ENCODE measurements around the gene AKNAD1.

The AKNAD1 gene

GRCh38 chr1:108832929-108833328 lies 24.0 kb downstream of the AKNAD1 start:
- Histone ChIP-seq H3K9ac (ENCODE audit: low read length) (no peak overlapping the region), H3K4me2 (ENCODE audit: low read depth, low read length) (no peak overlapping the region), H4K20me1 (ENCODE audit: insufficient read depth, low read length) (no peaks in the 10 kb centered on the region), H3F3A (ENCODE audit: insufficient read depth, low read length) (no peaks in the 10 kb centered on the region), H3K9me3 (replicated peaks; ENCODE audit: insufficient read depth, low read length) (no peaks in the 10 kb centered on the region), H3K27ac (ENCODE audit: low read length) (no peak overlapping the region), H3K4me1 (ENCODE audit: low read length) (no peaks in the 10 kb centered on the region), H2AFZ (ENCODE audit: low read length) (no peak overlapping the region), H3K27me3 (replicated peaks; ENCODE audit: insufficient read depth, low read length) (no peaks in the 10 kb centered on the region), H3K4me3 (ENCODE audit: low read length) (no peak overlapping the region), H3K36me3 (replicated peaks; ENCODE audit: insufficient read depth, low read length) (no peaks in the 10 kb centered on the region), H3K79me2 (ENCODE audit: low read length) (no peaks in the 10 kb centered on the region), H3K9me2 (replicated peaks; ENCODE audit: insufficient read depth, low read length) (no peaks in the 10 kb centered on the region)
- DNase-seq: no peak
- TF ChIP-seq EZH2phosphoT487 (IDR thresholded peaks at IDR 0.05; ENCODE audit: low read length) (no peak), EZH2 (optimal IDR thresholded peaks at IDR 0.05; ENCODE audit: low read depth, low read length) (no peak), CTCF (IDR thresholded peaks at IDR 0.05; ENCODE audit: low read length) (no peak)

GRCh38 chr1:108831225-108831624 lies 25.7 kb downstream of the AKNAD1 start:
- Histone ChIP-seq H3K9ac (ENCODE audit: low read length) (no peak overlapping the region), H3K27me3 (replicated peaks; ENCODE audit: insufficient read depth, low read length) (no peaks in the 10 kb centered on the region), H2AFZ (ENCODE audit: low read length) (no peak overlapping the region), H3K4me3 (ENCODE audit: low read length) (no peak overlapping the region), H3K36me3 (replicated peaks; ENCODE audit: insufficient read depth, low read length) (no peaks in the 10 kb centered on the region), H3K9me2 (replicated peaks; ENCODE audit: insufficient read depth, low read length) (no peaks in the 10 kb centered on the region), H3K4me1 (ENCODE audit: low read length) (no peaks in the 10 kb centered on the region), H3K27ac (ENCODE audit: low read length) (no peak overlapping the region), H3K9me3 (replicated peaks; ENCODE audit: insufficient read depth, low read length) (no peaks in the 10 kb centered on the region), H3K79me2 (ENCODE audit: low read length) (no peaks in the 10 kb centered on the region), H3K4me2 (ENCODE audit: low read depth, low read length) (no peak overlapping the region), H4K20me1 (ENCODE audit: insufficient read depth, low read length) (no peaks in the 10 kb centered on the region), H3F3A (ENCODE audit: insufficient read depth, low read length) (no peaks in the 10 kb centered on the region)
- TF ChIP-seq CTCF (IDR thresholded peaks at IDR 0.05; ENCODE audit: low read length): no peak
- DNase-seq: no peak

GRCh38 chr1:108830119-108831008 lies 26.5 kb downstream of the AKNAD1 start:
- Histone ChIP-seq H3K27me3 (replicated peaks; ENCODE audit: insufficient read depth, low read length) (no peaks in the 10 kb centered on the region), H2AFZ (ENCODE audit: low read length) (no peak overlapping the region), H3K9me3 (replicated peaks; ENCODE audit: insufficient read depth, low read length) (no peaks in the 10 kb centered on the region), H4K20me1 (ENCODE audit: insufficient read depth, low read length) (no peaks in the 10 kb centered on the region), H3K79me2 (ENCODE audit: low read length) (no peaks in the 10 kb centered on the region), H3K27ac (ENCODE audit: low read length) (no peak overlapping the region), H3K9me2 (replicated peaks; ENCODE audit: insufficient read depth, low read length) (no peaks in the 10 kb centered on the region), H3K4me1 (ENCODE audit: low read length) (no peaks in the 10 kb centered on the region), H3K4me2 (ENCODE audit: low read depth, low read length) (no peak overlapping the region), H3F3A (ENCODE audit: insufficient read depth, low read length) (no peaks in the 10 kb centered on the region), H3K4me3 (ENCODE audit: low read length) (no peak overlapping the region), H3K9ac (ENCODE audit: low read length) (no peak overlapping the region), H3K36me3 (replicated peaks; ENCODE audit: insufficient read depth, low read length) (no peaks in the 10 kb centered on the region)
- TF ChIP-seq EZH2 (optimal IDR thresholded peaks at IDR 0.05; ENCODE audit: low read depth, low read length): no peak
- TF ChIP-seq CTCF (IDR thresholded peaks at IDR 0.05; ENCODE audit: low read length): no peak
- TF ChIP-seq EZH2phosphoT487 (IDR thresholded peaks at IDR 0.05; ENCODE audit: low read length): no peak
- DNase-seq: no peak
